ENCODE measurements around the gene RDM1.

DNA sequence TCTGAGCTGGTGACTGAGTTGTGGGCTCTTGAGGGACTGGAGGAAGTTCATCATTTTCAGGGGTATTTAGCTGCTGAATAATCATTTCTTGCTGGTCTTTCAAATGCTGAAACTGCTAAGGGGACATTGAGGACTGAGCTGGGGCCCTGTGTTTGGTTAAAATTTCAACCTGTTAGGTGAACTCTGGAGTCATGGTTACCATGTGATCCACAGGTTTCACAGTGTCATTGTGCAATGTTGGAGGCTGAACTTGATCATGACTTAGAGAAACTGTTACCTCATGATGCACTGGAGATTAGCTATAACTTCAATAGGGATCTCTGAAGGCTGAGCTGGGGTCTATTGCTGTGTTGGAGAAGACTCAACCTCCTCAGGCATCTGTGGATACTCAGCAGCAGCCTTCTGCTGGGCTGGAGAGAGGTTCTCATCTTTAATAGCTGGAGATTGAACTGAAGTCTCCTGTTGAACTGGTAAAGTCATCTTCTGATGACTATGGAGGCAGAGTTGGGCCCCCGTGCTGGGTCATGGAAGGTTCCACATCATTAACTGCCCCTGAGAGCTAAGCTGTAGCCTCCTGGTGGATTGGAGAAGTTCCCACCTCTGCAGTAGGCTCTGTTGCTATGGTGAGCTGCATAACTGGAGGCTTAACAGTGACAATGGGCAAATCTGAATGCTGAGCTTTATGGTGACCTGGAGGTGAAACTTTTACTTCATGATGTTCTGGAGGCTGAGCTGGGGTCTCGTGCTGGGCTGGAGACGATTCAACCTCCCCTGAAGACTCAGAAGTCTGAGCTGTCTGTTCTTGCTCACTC, 15.2 kb downstream of the RDM1 start:
- TF ChIP-seq, protein P1, sequence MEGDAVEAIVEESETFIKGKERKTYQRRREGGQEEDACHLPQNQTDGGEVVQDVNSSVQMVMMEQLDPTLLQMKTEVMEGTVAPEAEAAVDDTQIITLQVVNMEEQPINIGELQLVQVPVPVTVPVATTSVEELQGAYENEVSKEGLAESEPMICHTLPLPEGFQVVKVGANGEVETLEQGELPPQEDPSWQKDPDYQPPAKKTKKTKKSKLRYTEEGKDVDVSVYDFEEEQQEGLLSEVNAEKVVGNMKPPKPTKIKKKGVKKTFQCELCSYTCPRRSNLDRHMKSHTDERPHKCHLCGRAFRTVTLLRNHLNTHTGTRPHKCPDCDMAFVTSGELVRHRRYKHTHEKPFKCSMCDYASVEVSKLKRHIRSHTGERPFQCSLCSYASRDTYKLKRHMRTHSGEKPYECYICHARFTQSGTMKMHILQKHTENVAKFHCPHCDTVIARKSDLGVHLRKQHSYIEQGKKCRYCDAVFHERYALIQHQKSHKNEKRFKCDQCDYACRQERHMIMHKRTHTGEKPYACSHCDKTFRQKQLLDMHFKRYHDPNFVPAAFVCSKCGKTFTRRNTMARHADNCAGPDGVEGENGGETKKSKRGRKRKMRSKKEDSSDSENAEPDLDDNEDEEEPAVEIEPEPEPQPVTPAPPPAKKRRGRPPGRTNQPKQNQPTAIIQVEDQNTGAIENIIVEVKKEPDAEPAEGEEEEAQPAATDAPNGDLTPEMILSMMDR (IDR thresholded peaks at IDR 0.05): no peak
- TF ChIP-seq POLR2A (IDR thresholded peaks at IDR 0.05): no peak

Data from breast epithelium (tissue), 3 donors.